HFFc6 (cell line): ENCODE results near the gene KCNQ1OT1. TPM values are rescaled to one million over a fixed set of nuclear protein-coding genes. Genes with fewer than 3 reads are reported as not detected.

Experiments
- DNase-seq: peaks from one replicate; pipeline ENCODE4 v3.0.0-alpha.2; 2018
- H3K27ac Mint-ChIP-seq: 2 replicates; pipeline ENCODE4 v1.8.0; 2020; ENCODE audit warnings: mild to moderate bottlenecking, mixed read lengths
- H3K27me3 Mint-ChIP-seq: 2 replicates; pipeline ENCODE4 v1.8.0; 2021; ENCODE audit warnings: mild to moderate bottlenecking, moderate library complexity, mixed read lengths; ENCODE audit not compliant: insufficient read depth
- H3K36me3 Mint-ChIP-seq: 2 replicates; pipeline ENCODE4 v1.8.0; 2021; ENCODE audit warnings: low read depth, mixed read lengths
- H3K4me1 Mint-ChIP-seq: 2 replicates; pipeline ENCODE4 v1.8.0; 2020; ENCODE audit warnings: low read depth, mixed read lengths
- H3K4me3 Mint-ChIP-seq: 2 replicates; pipeline ENCODE4 v1.8.0; 2020; ENCODE audit warnings: mild to moderate bottlenecking, moderate library complexity, mixed read lengths
- H3K9me3 Mint-ChIP-seq: 2 replicates; pipeline ENCODE4 v1.8.0; 2020; ENCODE audit warnings: mild to moderate bottlenecking, mixed read lengths
- CTCF ChIP-seq: fragments of 200-600 bp; sonication (generic); IDR thresholded peaks from 2 replicates; pipeline ENCODE4 v1.5.0; 2021; ENCODE audit warnings: antibody characterized with exemption, mild to moderate bottlenecking
- total RNA-seq, 6 experiments: library from RNA; stranded (reverse); fragmentation: NEBNext Ultra II Directional; extraction: Animal tissue kit (Norgen Biotek cat#: 25700); gene quantifications; 2 replicates in 1 of 6; 3 replicates in 5 of 6; pipeline ENCODE4 v1.2.3, GENCODE V29; 2021

Gene KCNQ1OT1
- total RNA-seq, 6 experiments from 2014 or later = 0.41 to 0.76 (median 0.43) TPM

GRCh38 chr11:2696455-2696854 lies 3.3 kb downstream of the KCNQ1OT1 start:
- peak overlapping the region; percentile 96 for H3K4me3 Mint-ChIP-seq

GRCh38 chr11:2694995-2695939 lies 4.5 kb downstream of the KCNQ1OT1 start:
- H3K4me3 Mint-ChIP-seq = no peak overlapping the region
- peak overlapping the region; percentile 15; the same call in 1 of the 2 replicates for H3K27ac Mint-ChIP-seq
- H3K4me1 Mint-ChIP-seq = peaks cover 33% of the 10 kb centered on the region
- TF ChIP-seq CTCF = no peak
- H3K9me3 Mint-ChIP-seq = peaks cover 10% of the 10 kb centered on the region; the same call in 1 of the 2 replicates
- peaks cover 16% of the 10 kb centered on the region for H3K27me3 Mint-ChIP-seq
- no peak for DNase-seq
- peaks cover 11% of the 10 kb centered on the region for H3K36me3 Mint-ChIP-seq

More at GRCh38 chr11:2696455-2696854, 3.3 kb downstream of the KCNQ1OT1 start:
- no peak for TF ChIP-seq CTCF
- no peak overlapping the region; the same call in 1 of the 2 replicates for H3K27ac Mint-ChIP-seq
- peaks cover 14% of the 10 kb centered on the region for H3K27me3 Mint-ChIP-seq
- peaks cover 10% of the 10 kb centered on the region; the same call in 1 of the 2 replicates for H3K9me3 Mint-ChIP-seq
- peaks cover 33% of the 10 kb centered on the region for H3K4me1 Mint-ChIP-seq
- H3K36me3 Mint-ChIP-seq = peaks cover 11% of the 10 kb centered on the region
- DNase-seq = no peak

GRCh38 chr11:2694495-2694894 lies 5.3 kb downstream of the KCNQ1OT1 start:
- H3K36me3 Mint-ChIP-seq = peaks cover 11% of the 10 kb centered on the region
- H3K4me3 Mint-ChIP-seq = no peak overlapping the region
- H3K9me3 Mint-ChIP-seq = peaks cover 10% of the 10 kb centered on the region; the same call in 1 of the 2 replicates
- H3K27ac Mint-ChIP-seq = no peak overlapping the region
- DNase-seq = no peak
- peaks cover 19% of the 10 kb centered on the region for H3K27me3 Mint-ChIP-seq
- TF ChIP-seq CTCF = no peak
- H3K4me1 Mint-ChIP-seq = peaks cover 33% of the 10 kb centered on the region

- Mint-ChIP-seq H3K4me3 (no peak overlapping the region), H3K36me3 (peaks cover 4% of the 10 kb centered on the region), H3K27ac (no peak overlapping the region), H3K9me3 (0 out of 2 replicates have a peak, but pooled peaks cover 3% of the 10 kb centered on the region), H3K4me1 (peaks cover 33% of the 10 kb centered on the region), H3K27me3 (peaks cover 17% of the 10 kb centered on the region)
- DNase-seq = no peak
- TF ChIP-seq CTCF = no peak; the same call in 1 of the 2 replicates
These were observed 6.2 kb downstream of the KCNQ1OT1 start for GRCh38 chr11:2693271-2694261.
